HCT116 (cell line): Measurements from ENCODE around the gene MYOT.

Experiments
- CTCF ChIP-seq, 3 experiments: fragments of 200-600 bp in 1 of 3; sonication (generic) in 1 of 3; IDR thresholded peaks in 2 of 3; conservative IDR thresholded peaks in 1 of 3; 2 replicates each; pipeline ENCODE4 v1.5.1; 2012 to 2017; ENCODE audit warnings: low read depth in 2 of 3, low read length in 2 of 3, antibody characterized with exemption in 1 of 3, borderline replicate concordance in 1 of 3, control low read depth in 1 of 3, mild to moderate bottlenecking in 1 of 3, mixed read lengths in 1 of 3, mixed run types in 1 of 3, moderate library complexity in 1 of 3; ENCODE audit not compliant: insufficient read depth in 1 of 3
- EZH2 ChIP-seq: fragments of 200-600 bp; sonication (generic); IDR thresholded peaks from 2 replicates; pipeline ENCODE4 v1.6.1; 2017; ENCODE audit warnings: antibody characterized with exemption, mixed run types
- EZH2phosphoT487 ChIP-seq: fragments of 200-600 bp; IDR thresholded peaks from 2 replicates; pipeline ENCODE4 v1.6.1; 2018; ENCODE audit warnings: antibody characterized with exemption, borderline replicate concordance
- POLR2A ChIP-seq: IDR thresholded peaks from 2 replicates; pipeline ENCODE4 v1.7.0; 2011; ENCODE audit warnings: borderline replicate concordance; ENCODE audit not compliant: insufficient read depth, insufficient read length; ENCODE audit errors: extremely low read depth
- POLR2AphosphoS5 ChIP-seq: IDR thresholded peaks from 2 replicates; pipeline ENCODE4 v1.6.1; 2011; ENCODE audit warnings: mild to moderate bottlenecking, low read depth, low read length, moderate library complexity
- REST ChIP-seq: IDR thresholded peaks from 2 replicates; pipeline ENCODE4 v1.6.1; 2012; ENCODE audit warnings: low read depth
- TCF7L2 ChIP-seq: IDR thresholded peaks from 2 replicates; pipeline ENCODE4 v1.7.0; 2011; ENCODE audit warnings: borderline replicate concordance, inconsistent platforms; ENCODE audit not compliant: insufficient read depth, insufficient read length; ENCODE audit errors: extremely low read depth
- ZBTB33 ChIP-seq: IDR thresholded peaks from 2 replicates; pipeline ENCODE4 v1.6.1; 2011; ENCODE audit warnings: mild to moderate bottlenecking, low read length, moderate library complexity; ENCODE audit not compliant: insufficient replicate concordance; ENCODE audit errors: extremely low read depth
- ZNF274 ChIP-seq: fragments of 200-500 bp; sonication (Bioruptor generic); IDR thresholded peaks from 2 replicates; pipeline ENCODE4 v1.6.1; 2014; ENCODE audit warnings: mild to moderate bottlenecking, low read depth, low read length, inconsistent platforms

DNA sequence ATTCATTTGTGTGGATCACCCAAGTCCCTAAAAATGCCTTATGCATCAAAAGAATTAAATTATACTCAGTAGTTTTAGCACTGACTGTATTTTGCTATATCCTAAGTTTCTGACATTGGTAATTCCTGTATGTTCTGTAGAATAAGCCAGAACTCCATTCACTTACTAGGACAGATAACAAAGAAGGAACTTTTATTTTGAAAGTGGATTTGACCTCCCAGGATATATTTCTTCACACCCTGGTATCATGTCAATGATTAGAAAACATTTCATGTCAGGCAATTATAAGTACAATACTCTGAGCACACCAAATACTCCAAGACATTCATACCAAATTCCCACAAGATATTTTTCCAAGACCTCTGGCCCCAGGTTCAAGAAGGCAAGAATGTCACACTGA is 28.7 kb upstream of the MYOT start:
- TF ChIP-seq REST = no peak
- TF ChIP-seq CTCF (IDR thresholded peaks at IDR 0.05 in 2 of 3, conservative IDR thresholded peaks at IDR 0.05 in 1 of 3; ENCODE audit: borderline replicate concordance in 1 of 3, insufficient read depth in 1 of 3, low read depth in 2 of 3, low read length in 2 of 3) = no peak
- no peak for TF ChIP-seq POLR2A
- TF ChIP-seq EZH2 = no peak
- no peak for TF ChIP-seq POLR2AphosphoS5
- no peak for TF ChIP-seq EZH2phosphoT487
- TF ChIP-seq ZNF274 = no peak
- TF ChIP-seq ZBTB33 = no peak
- TF ChIP-seq TCF7L2 = no peak
